NCI-H460 (cell line): ENCODE data around the gene EIPR1. TPM values are rescaled to one million over a fixed set of nuclear protein-coding genes. Genes with fewer than 3 reads are reported as not detected.
"Not testable (repeated sequence)": the region's sequence is repeated elsewhere in the genome, so short reads cannot be mapped to it uniquely, and the experiment has no call there.

Experiments used
- DNase-seq: peaks from one replicate; pipeline ENCODE4 v3.0.0-alpha.2; 2016; ENCODE audit warnings: low read depth; ENCODE audit errors: extremely low read depth
- total RNA-seq: library from RNA; depleted of rRNA; stranded (reverse); fragments of >200 nt; shearing (Covaris generic); gene quantifications from 2 replicates; pipeline ENCODE4 v1.2.3, GENCODE V29; 2014

EIPR1 gene
- total RNA-seq, 1 experiment from 2014 or later = 56.5 TPM

- DNase-seq = no peak
Measured at GRCh38 chr2:3200420-3200939, 177.1 kb downstream of the EIPR1 start.

GRCh38 chr2:3199627-3200345, 177.8 kb downstream of the EIPR1 start:
- no peak for DNase-seq

DNA sequence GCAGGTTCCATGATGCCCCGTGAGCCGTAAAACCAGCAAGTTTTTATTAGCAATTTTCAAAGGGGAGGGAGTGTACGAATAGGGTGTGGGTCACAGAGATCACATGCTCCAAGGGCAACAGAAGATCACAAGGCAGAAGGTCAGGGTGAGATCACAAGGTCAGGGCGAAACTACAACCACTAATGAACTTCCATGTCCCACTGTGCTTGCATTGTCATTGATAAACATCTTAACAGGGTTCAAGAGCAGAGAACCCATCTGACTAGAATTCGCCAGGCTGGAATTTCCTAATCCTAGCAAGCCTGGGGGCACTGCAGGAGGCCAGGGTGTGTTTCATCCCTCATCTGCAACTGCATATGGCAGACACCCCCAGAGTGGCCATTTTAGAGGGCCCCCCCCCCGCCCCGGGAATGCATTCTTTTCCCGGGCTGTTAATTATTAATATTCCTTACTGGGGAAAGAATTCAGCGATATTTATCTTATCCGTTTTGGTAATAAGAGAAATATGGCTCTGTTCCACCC, 178.9 kb downstream of the EIPR1 start:
- DNase-seq = not testable (repeated sequence)

DNA sequence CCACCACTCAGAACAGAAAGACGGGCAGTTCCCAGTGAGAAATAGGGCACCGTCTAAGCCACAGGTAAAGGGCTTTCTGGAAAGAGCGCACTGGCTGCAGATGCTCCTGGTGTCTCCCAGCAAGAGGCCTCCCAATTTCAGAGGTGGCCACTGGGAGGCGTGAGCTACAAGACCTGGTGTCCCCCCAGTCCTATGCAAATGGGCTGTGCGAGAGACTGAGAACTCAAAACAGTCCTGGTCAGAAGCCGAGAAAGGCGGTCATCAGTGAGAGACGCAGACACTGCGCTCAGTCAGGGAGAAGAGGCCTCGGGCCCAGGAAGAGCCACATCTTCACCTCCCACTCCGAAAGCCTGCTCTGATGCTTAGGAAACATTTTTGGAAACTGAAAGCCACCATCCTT, 179.5 kb downstream of the EIPR1 start:
- DNase-seq = no peak

- DNase-seq = no peak
Measured at GRCh38 chr2:3197308-3197707, 180.3 kb downstream of the EIPR1 start.

GRCh38 chr2:3196716-3197115, 180.9 kb downstream of the EIPR1 start:
- no peak for DNase-seq

- no peak for DNase-seq
Measured at GRCh38 chr2:3195641-3196476, 181.8 kb downstream of the EIPR1 start.

DNA sequence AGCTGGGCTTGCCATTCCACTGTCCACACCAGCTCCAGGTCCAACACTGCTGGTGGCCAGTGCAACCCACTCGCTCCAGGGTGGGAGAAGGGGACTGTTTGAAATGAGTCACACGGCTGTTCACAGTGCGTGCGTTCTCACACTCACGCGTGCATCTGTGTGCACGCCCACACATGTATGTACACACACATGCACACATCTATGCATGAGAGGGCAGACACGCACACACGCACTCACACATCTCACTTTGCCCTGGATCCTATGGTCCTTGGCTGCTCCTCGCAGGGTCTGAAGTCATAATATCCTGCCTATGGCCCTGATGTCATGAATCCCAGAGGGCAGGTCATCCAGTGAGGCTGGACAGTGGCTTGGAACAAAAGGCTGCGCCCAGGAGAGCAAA, 182.8 kb downstream of the EIPR1 start:
- DNase-seq = no peak

DNA sequence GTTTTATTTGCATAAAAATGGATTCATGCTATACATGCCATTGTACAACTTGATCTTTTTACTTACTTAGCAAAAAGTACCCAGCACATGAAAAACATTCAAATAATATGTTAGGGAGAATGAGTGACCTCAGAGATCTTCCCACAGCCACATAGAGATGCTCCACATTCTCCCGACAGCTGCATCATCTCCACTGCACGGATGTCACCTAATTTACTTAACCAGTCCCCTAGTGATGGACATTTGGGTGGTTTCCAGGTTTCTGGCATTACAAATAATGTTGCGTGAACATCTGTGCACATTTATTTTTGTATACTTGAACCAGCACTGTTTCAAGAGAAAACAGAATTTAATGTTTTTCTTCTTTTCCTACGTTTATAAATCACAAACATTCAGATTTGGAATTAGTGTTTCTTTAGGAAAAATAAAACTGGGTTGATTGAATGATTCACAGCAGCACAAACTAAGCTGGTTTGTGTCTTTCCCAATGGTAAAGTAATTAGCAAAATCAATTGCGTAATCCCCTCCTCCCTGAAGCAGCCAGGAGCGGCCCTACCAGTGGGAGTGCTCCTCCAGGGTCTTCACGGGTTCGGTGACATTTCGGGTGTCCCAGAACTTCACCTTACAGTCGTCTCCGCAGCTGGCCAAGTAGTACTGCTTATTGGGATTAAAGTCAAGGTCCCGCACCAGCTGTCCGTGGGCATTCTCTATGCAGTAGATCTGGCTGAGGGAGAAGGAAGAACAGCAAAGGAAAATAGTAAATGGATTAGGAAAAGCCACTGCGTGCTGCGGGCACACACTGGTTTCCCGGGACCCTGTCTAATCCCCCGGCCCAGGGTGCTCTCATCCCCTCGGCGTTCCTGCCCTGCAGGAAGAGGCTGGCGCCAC, 183.9 kb downstream of the EIPR1 start:
- no peak for DNase-seq

DNA sequence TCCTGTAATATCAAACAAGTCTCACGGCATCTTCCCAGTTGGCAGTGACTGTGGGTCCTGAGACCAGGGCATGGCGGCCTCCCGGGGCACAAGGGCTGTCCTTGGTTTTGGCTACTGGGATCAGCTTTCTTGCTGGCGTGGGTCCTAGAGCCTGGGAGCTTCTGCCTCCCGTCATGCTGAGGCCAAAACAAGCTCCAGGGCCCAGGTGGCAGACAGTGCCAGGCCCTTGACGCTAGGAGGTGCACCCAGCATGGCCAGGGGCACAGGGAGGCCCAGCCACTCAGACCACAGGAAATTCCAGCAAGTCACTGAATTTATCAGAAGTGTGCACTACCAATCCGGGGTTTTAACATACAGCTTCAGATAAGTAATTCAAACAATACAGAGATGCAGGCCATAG, 184.7 kb downstream of the EIPR1 start:
- no peak for DNase-seq

DNA sequence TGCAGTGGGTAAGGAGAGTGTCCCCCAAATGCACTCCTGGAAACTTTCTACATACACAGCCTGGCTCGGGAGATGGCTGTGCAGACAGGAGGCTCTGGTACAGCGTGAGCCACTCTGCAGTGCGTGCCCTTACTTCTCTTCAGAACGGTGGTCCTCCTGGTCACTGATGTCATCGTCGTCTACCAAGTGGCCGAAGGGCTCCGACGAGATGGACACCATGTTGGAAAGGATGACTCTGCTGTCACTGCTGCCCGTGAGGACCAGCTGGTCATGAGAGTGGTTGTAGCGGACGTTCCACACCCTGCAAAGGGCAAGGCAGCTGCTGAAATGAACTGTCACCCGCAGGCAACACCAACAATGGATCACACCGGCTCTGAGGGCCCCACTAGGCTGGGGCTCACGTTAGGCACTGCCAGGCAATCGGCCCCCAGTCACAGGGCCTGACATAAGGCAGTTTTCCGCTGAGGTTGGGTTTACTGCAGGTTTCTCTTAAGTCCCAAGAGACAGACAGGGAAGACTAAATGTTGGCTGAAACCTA, 185.3 kb downstream of the EIPR1 start:
- DNase-seq = no peak

DNA sequence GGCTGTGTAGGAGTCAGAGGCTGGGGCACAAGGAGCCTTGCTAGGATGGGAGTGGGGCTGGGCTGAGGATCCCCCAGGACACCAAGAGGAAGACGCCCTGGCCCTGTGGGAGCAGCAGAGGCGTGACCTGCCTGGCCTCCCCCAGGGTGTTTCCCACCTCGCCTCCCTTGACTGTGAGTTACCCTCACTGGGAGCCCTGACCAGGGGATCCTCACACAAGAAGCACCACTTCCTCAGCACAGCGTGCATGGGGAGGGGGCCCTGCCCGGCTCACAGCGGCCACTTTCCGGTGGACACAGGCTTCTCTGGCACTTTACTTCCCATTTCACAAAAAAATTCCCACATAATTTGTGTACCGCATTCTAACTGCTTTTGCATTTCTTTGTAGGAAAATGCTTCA, 187.7 kb downstream of the EIPR1 start:
- no peak for DNase-seq

GRCh38 chr2:3189076-3189591, 188.5 kb downstream of the EIPR1 start:
- no peak for DNase-seq

GRCh38 chr2:3188405-3188946, 189.1 kb downstream of the EIPR1 start:
- DNase-seq = no peak

- no peak for DNase-seq
Measured at GRCh38 chr2:3187467-3187866, 190.2 kb downstream of the EIPR1 start.

DNA sequence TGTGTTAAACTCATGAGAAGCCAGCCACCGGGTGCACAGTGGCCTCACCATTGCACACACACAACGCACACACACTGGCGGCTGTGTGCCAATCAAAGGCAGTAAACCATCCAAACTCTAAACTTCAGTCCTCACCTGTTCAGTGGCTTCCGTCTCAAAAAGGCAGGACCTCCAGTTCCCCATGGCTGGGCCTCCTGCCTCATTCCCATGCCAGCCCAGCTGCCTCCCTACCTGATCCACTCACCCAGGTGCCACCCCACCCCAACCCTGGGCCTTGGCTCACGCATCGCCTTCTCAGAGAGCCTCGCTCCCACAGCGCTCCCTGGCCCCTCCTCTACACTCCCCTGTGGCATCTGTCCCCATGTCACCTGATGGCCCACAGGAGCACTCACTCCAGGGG, 190.9 kb downstream of the EIPR1 start:
- no peak for DNase-seq

GRCh38 chr2:3185910-3186309, 191.7 kb downstream of the EIPR1 start:
- DNase-seq = no peak

DNA sequence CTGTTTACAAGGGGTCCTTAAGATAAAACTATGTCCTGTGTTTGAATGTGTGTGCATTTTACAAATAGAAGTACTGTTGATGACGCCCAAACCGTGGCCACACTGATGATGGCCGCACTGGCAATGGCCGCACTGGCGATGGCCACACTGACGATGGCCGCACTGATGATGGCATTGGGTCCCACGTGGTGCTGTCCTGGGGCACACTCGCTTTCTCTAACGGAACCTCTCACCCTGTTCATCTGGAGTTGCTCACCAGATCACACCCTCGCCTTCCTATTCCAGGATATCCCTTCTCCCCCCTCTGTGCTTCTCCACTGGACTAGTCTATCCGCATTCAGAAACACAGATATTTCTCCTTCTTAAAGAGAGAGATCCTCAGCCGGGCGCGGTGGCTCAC, 192.4 kb downstream of the EIPR1 start:
- no peak for DNase-seq

DNA sequence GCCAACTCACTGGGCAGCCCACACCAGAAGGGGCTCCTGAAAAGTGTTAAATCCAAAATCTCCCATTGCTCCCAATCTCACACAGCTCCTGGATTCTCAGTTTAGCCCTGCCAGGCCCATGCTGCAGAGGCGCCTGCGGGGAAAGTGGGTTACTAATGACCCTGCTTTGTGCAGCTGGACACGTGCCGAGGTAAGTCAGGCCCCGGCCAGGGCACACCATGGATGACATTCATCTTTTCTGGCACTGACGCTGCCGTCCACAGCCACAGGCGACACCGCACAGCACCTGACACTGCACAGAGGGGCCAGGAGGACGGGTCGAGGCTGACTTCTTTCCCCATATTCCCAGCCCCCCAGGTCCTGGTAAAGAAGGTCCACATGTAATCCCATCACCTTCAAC, 193.5 kb downstream of the EIPR1 start:
- no peak for DNase-seq

- DNase-seq = no peak
Measured at GRCh38 chr2:3183766-3184165, 193.9 kb downstream of the EIPR1 start.
